ENCODE data around the gene KCTD16. TPM values are rescaled to one million over a fixed set of nuclear protein-coding genes. Genes with fewer than 3 reads are reported as not detected.

Gene KCTD16
- total RNA-seq, 1 experiment from 2014 or later = 0.64 TPM

- TF ChIP-seq REST (IDR thresholded peaks at IDR 0.05; ENCODE audit: low read depth) = no peak
- no peak for TF ChIP-seq JUND (IDR thresholded peaks at IDR 0.05)
- TF ChIP-seq EZH2phosphoT487 (IDR thresholded peaks at IDR 0.05; ENCODE audit: borderline replicate concordance) = no peak
- no peak for TF ChIP-seq POLR2A (IDR thresholded peaks at IDR 0.05; ENCODE audit: borderline replicate concordance, extremely low read depth, insufficient read depth, insufficient read length)
- TF ChIP-seq YY1 (IDR thresholded peaks at IDR 0.05; ENCODE audit: extremely low read depth, insufficient replicate concordance, low read depth, low read length) = no peak
Measured at GRCh38 chr5:144429905-144430304, 259.2 kb downstream of the KCTD16 start (continued).

- Histone ChIP-seq H3K27me3 (ENCODE audit: insufficient read depth, low read length) (peaks cover 13% of the 10 kb centered on the region), H2AFZ (ENCODE audit: low read depth, low read length, poor library complexity, severe bottlenecking) (no peak overlapping the region), H3K9me2 (ENCODE audit: insufficient read depth) (no peaks in the 10 kb centered on the region), H3K4me1 (ENCODE audit: control insufficient read depth in 1 of 2, insufficient read depth in 2 of 2, low read length in 2 of 2) (no peaks in the 10 kb centered on the region), H3K79me2 (ENCODE audit: insufficient read depth, low read length) (no peaks in the 10 kb centered on the region), H4K20me1 (ENCODE audit: insufficient read depth) (no peaks in the 10 kb centered on the region), H3K9ac (ENCODE audit: low read length) (no peak overlapping the region), H3K36me3 (ENCODE audit: control insufficient read depth in 1 of 2, insufficient read depth in 2 of 2, low read length in 2 of 2) (no peaks in the 10 kb centered on the region), H3K27ac (ENCODE audit: low read depth, low read length) (no peak overlapping the region), H3K4me3 (replicated peaks in 1 of 2; ENCODE audit: low read depth in 1 of 2, low read length in 2 of 2) (no peak overlapping the region), H3K4me2 (ENCODE audit: low read length) (no peak overlapping the region), H3K9me3 (ENCODE audit: control insufficient read depth in 1 of 2, insufficient read depth in 1 of 2, low read depth in 1 of 2, low read length in 2 of 2) (no peaks in the 10 kb centered on the region)
- RAD21 ChIA-PET (ENCODE audit: low non-redundant PET in 1 of 2, low total read pairs in 2 of 2, uncharacterized antibody in 2 of 2, unreplicated experiment in 2 of 2) = no interaction called here
- no peak for ATAC-seq
- CTCF ChIA-PET = no interaction called here
- TF ChIP-seq POLR2A (IDR thresholded peaks at IDR 0.05; ENCODE audit: borderline replicate concordance, extremely low read depth, insufficient read depth, insufficient read length) (no peak), CBX3 (IDR thresholded peaks at IDR 0.05; ENCODE audit: low read depth) (no peak), ZNF274 (IDR thresholded peaks at IDR 0.05; ENCODE audit: low read depth, low read length) (no peak), ZFX (IDR thresholded peaks at IDR 0.05) (no peak), CEBPB (IDR thresholded peaks at IDR 0.05; ENCODE audit: low read depth) (no peak), YY1 (IDR thresholded peaks at IDR 0.05; ENCODE audit: extremely low read depth, insufficient replicate concordance, low read depth, low read length) (no peak), CTCF (IDR thresholded peaks at IDR 0.05 in 2 of 3, conservative IDR thresholded peaks at IDR 0.05 in 1 of 3; ENCODE audit: borderline replicate concordance in 1 of 3, insufficient read depth in 1 of 3, low read depth in 2 of 3, low read length in 2 of 3) (no peak), SP1 (IDR thresholded peaks at IDR 0.05; ENCODE audit: low read depth) (no peak), RAD21 (IDR thresholded peaks at IDR 0.05; ENCODE audit: low read depth) (no peak)
- DNase-seq (ENCODE audit: low read depth, low spot score) = no peak
- intact Hi-C loops (cut with micrococcal nuclease) = no loop called here
- no TSS peak for BruUV-seq (replicated peaks)
- POLR2A ChIA-PET = no interaction called here
Measured at GRCh38 chr5:144433140-144433822, 262.6 kb downstream of the KCTD16 start.

All from HCT116 (cell line).